Gastroesophageal sphincter (tissue), 4 donors: ENCODE results near the gene CPVL. TPM values are rescaled to one million over a fixed set of nuclear protein-coding genes. Genes with fewer than 3 reads are reported as not detected.

Source experiments
- ATAC-seq: fragments of 150-250 bp; one replicate; pipeline ENCODE4 v1.9.1; 2016; ENCODE audit warnings: mild to moderate bottlenecking, moderate library complexity
- H3K27ac ChIP-seq, 4 donors: fragments of 200-600 bp; sonication (generic) in 3 of 4; 1 replicate in 3 of 4; 2 replicates in 1 of 4; pipeline ENCODE4 v1.5.1; 2016 to 2019
- H3K27me3 ChIP-seq: fragments of 200-600 bp; sonication (generic); one replicate; pipeline ENCODE4 v1.5.1; 2019
- H3K36me3 ChIP-seq, 2 donors: fragments of 200-600 bp; sonication (generic); one replicate each; pipeline ENCODE4 v1.5.1; 2019; ENCODE audit warnings: control low read depth in 1 of 2
- H3K4me1 ChIP-seq, 3 donors: fragments of 200-600 bp; sonication (generic); 1 replicate in 2 of 3; 2 replicates in 1 of 3; pipeline ENCODE4 v1.5.1; 2016 to 2019; ENCODE audit warnings: control low read depth in 2 of 3
- H3K4me3 ChIP-seq, 2 donors: fragments of 200-600 bp; sonication (generic); one replicate each; pipeline ENCODE4 v1.5.1; 2019; ENCODE audit warnings: mild to moderate bottlenecking in 1 of 2, moderate library complexity in 1 of 2
- H3K9me3 ChIP-seq, 3 donors: fragments of 200-600 bp; sonication (generic); one replicate each; pipeline ENCODE4 v1.5.1; 2017 to 2019; ENCODE audit warnings: control low read depth in 2 of 3
- EP300 ChIP-seq: sonication (generic); formaldehyde crosslinking; IDR thresholded peaks from one replicate; pipeline ENCODE4 v1.6.1; 2017; ENCODE audit warnings: antibody characterized with exemption, mild to moderate bottlenecking
- POLR2A ChIP-seq, 2 donors: fragments of 450-650 bp; IDR thresholded peaks; one replicate each; pipeline ENCODE4 v1.6.1; 2017; ENCODE audit warnings: antibody characterized with exemption in 2 of 2, mild to moderate bottlenecking in 2 of 2, moderate library complexity in 1 of 2
- POLR2AphosphoS5 ChIP-seq: sonication (generic); formaldehyde crosslinking; IDR thresholded peaks from one replicate; pipeline ENCODE4 v1.6.1; 2017; ENCODE audit warnings: antibody characterized with exemption
- WGBS, 2 donors: methylation state at CpG; one replicate each; pipeline ENCODE4 v1.1.5; 2018; ENCODE audit warnings: low coverage in 1 of 2; 5-methylcytosine and 5-hydroxymethylcytosine counted together
- total RNA-seq, 4 donors: library from RNA; depleted of rRNA; stranded (reverse); fragments of >200 nt; gene quantifications; one replicate each; pipeline ENCODE4 v1.1.0, GENCODE V29; 2016
- TF ChIP-seq, protein P1 (sequence below), 4 experiments: fragments of 200-600 bp in 2 of 4; fragments of 450-650 bp in 2 of 4; sonication (generic) in 1 of 4; IDR thresholded peaks; one replicate each; pipeline ENCODE4 v1.5.1; 2017 to 2019; ENCODE audit warnings: antibody characterized with exemption in 4 of 4, mild to moderate bottlenecking in 2 of 4, moderate library complexity in 2 of 4

CPVL gene
- total RNA-seq, 4 donors from 2014 or later = 4.8 to 24.6 (median 15.1) TPM

- TF ChIP-seq, protein P1, sequence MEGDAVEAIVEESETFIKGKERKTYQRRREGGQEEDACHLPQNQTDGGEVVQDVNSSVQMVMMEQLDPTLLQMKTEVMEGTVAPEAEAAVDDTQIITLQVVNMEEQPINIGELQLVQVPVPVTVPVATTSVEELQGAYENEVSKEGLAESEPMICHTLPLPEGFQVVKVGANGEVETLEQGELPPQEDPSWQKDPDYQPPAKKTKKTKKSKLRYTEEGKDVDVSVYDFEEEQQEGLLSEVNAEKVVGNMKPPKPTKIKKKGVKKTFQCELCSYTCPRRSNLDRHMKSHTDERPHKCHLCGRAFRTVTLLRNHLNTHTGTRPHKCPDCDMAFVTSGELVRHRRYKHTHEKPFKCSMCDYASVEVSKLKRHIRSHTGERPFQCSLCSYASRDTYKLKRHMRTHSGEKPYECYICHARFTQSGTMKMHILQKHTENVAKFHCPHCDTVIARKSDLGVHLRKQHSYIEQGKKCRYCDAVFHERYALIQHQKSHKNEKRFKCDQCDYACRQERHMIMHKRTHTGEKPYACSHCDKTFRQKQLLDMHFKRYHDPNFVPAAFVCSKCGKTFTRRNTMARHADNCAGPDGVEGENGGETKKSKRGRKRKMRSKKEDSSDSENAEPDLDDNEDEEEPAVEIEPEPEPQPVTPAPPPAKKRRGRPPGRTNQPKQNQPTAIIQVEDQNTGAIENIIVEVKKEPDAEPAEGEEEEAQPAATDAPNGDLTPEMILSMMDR (IDR thresholded peaks at IDR 0.05) = no peak
- no peak for TF ChIP-seq POLR2AphosphoS5
- TF ChIP-seq EP300 = no peak
- no peak for TF ChIP-seq POLR2A (IDR thresholded peaks at IDR 0.05)
- H3K27me3 ChIP-seq = no peaks in the 10 kb centered on the region
- H3K27ac ChIP-seq = no peak overlapping the region
- H3K36me3 ChIP-seq = no peaks in the 10 kb centered on the region
- H3K4me3 ChIP-seq = no peak overlapping the region
- 63 to 89% methylated on average over 2 to 6 of the region's 7 CpGs for WGBS, 2 donors
- H3K9me3 ChIP-seq = no peaks in the 10 kb centered on the region
- no peaks in the 10 kb centered on the region for H3K4me1 ChIP-seq
- ATAC-seq = no peak
These were observed 65.5 kb downstream of the CPVL start for GRCh38 chr7:29080803-29081202.

DNA sequence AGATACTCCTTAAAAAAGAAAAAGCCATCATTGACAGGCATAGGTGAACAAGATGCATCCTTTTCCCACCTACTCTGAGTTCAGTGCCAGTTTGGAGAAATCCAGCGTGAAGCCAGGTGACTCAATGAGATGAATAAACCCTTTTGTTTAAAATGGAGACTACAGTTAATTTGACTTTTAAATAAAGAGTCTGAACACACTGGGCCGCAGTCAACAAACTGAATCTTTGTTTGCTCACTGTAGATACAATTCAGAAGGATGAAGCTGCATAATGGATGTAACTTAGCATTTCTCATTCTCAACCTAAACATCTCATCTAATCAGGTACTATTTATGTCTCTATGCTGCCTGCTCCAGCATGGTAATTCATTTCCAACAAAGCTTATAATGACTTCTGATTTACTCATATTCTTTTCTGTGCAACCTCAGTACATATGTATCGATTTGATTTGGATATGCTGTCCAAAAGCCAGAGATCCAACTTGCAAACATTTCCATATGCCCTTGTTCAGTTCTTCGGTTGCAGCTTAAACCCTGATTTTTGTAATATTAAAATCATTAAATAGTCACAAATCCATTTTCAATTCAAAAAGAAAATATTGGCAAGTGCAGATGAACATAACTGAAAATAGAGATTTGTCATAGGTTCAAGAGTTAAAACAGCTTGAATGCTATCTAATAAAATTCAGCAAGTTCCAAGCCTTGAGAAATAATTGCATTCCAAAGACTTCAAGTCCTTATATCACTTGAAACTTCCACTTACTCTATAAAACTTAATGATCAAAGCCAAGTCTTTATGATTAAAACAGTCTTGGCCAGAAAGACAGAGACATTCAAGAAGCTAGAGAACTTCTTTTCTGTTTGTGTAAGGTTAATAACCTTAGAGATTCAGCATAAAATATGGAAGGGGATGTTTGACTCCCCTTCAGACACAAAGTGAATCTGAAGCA, 67.8 kb downstream of the CPVL start:
- no peak overlapping the region for H3K27ac ChIP-seq
- TF ChIP-seq, protein P1 (IDR thresholded peaks at IDR 0.05) = no peak
- TF ChIP-seq POLR2A (IDR thresholded peaks at IDR 0.05) (no peak), POLR2AphosphoS5 (no peak), EP300 (no peak)
- H3K27me3 ChIP-seq = no peaks in the 10 kb centered on the region
- ATAC-seq = no peak
- no peak overlapping the region for H3K4me3 ChIP-seq
- no peaks in the 10 kb centered on the region for H3K36me3 ChIP-seq
- H3K9me3 ChIP-seq = no peaks in the 10 kb centered on the region
- 80 to 82% methylated on average over 4 of the region's 4 CpGs for WGBS, 2 donors
- no peaks in the 10 kb centered on the region for H3K4me1 ChIP-seq

DNA sequence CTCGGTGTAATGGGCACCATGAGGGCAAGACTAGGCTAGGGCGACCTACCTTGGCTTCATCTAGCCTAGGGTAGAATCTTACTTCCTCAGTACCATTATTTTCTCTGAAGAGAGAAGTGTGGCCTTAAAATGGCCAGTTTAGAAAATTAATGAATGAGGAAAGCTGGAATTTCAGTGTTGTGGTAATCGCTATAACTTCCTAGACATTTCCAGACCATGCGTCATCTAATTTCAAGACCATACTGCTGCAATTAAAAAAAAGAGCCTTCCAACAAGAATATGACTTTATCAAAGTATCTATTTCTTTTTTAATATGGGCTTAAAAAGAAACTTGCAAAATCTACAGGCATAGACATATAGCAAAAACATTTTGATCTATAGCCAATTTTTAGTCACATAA, 68.5 kb downstream of the CPVL start:
- Histone ChIP-seq H3K4me3 (no peak overlapping the region), H3K27ac (no peak overlapping the region), H3K36me3 (no peaks in the 10 kb centered on the region), H3K27me3 (no peaks in the 10 kb centered on the region), H3K9me3 (no peaks in the 10 kb centered on the region), H3K4me1 (no peaks in the 10 kb centered on the region)
- ATAC-seq = no peak
- TF ChIP-seq, protein P1 (IDR thresholded peaks at IDR 0.05) = no peak
- TF ChIP-seq POLR2A (IDR thresholded peaks at IDR 0.05) (no peak), POLR2AphosphoS5 (no peak), EP300 (no peak)
- 100% methylated on average over 2 to 3 of the region's 4 CpGs for WGBS, 2 donors

DNA sequence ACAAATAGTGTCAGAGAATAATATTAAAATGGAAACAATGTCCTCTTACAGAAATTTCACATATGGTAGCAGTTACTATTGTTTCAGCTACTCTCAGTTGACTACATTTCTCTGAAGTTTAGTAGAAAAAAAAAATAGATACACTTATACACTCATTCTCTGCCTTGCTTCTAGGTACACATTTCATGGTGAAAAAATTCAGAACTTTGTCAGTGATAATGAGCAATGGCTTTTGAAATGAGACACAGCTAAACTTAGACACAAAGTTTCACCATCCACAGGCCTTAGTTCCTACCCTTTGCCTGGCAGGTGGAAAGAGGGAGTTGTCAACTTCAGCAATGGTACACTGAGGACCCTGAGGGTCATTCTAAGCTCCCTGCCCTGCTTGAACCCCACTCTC, 69.2 kb downstream of the CPVL start:
- TF ChIP-seq EP300 (no peak), POLR2A (IDR thresholded peaks at IDR 0.05) (no peak), POLR2AphosphoS5 (no peak)
- TF ChIP-seq, protein P1 (IDR thresholded peaks at IDR 0.05) = no peak
- no peak for ATAC-seq
- H3K27ac ChIP-seq = no peak overlapping the region
- H3K4me3 ChIP-seq = no peak overlapping the region
- no peaks in the 10 kb centered on the region for H3K4me1 ChIP-seq
- H3K9me3 ChIP-seq = no peaks in the 10 kb centered on the region
- no peaks in the 10 kb centered on the region for H3K27me3 ChIP-seq
- H3K36me3 ChIP-seq = no peaks in the 10 kb centered on the region

DNA sequence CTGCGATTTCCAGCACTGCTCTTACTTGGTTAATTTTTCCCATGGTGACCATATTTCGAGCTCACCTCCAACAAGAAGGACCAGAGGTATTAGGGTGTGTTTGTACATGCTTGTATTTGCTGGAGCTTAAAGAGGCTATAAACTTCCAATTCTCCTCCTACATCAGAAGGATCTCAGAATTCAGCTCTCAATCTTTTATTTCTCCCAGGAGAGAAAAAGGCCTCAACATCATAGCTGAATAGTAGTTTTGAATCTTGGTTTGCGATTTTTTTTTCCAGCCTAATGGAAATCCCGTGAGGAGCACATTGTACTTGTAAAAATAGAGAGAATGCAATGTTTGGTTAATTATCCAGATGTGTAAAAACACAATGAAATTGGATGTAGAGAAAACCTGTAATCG, 69.7 kb downstream of the CPVL start:
- ATAC-seq = no peak
- 72 to 95% methylated on average over 5 of the region's 5 CpGs for WGBS, 2 donors
- TF ChIP-seq, protein P1 (IDR thresholded peaks at IDR 0.05) = no peak
- TF ChIP-seq POLR2A (IDR thresholded peaks at IDR 0.05) (no peak), POLR2AphosphoS5 (no peak), EP300 (no peak)
- H3K9me3 ChIP-seq = no peaks in the 10 kb centered on the region
- no peaks in the 10 kb centered on the region for H3K36me3 ChIP-seq
- no peak overlapping the region for H3K27ac ChIP-seq
- no peak overlapping the region for H3K4me3 ChIP-seq
- H3K4me1 ChIP-seq = no peaks in the 10 kb centered on the region
- H3K27me3 ChIP-seq = no peaks in the 10 kb centered on the region
